Neural cell (in vitro differentiated cells): ENCODE data around the gene ZNF701. TPM values are rescaled to one million over a fixed set of nuclear protein-coding genes. Genes with fewer than 3 reads are reported as not detected.
"Not testable (repeated sequence)": the region's sequence is repeated elsewhere in the genome, so short reads cannot be mapped to it uniquely, and the experiment has no call there.

Experiments used
- H2AFZ ChIP-seq: fragments of 200-600, 300-800 bp; sonication (generic), shearing (Covaris generic); 2 replicates; pipeline ENCODE4 v1.6.0; 2014; ENCODE audit warnings: low read depth, mild to moderate bottlenecking, antibody characterized with exemption, low read length, moderate library complexity
- H3F3A ChIP-seq: fragments of 200-600 bp; shearing (Covaris generic); 2 replicates; pipeline ENCODE4 v1.6.1; 2016; ENCODE audit warnings: mild to moderate bottlenecking, moderate library complexity, mixed read lengths, antibody characterized with exemption, low read length; ENCODE audit not compliant: insufficient read depth, poor library complexity, severe bottlenecking
- H3K27ac ChIP-seq: fragments of 200-600, 300-800 bp; sonication (generic), shearing (Covaris generic); 2 replicates; pipeline ENCODE4 v1.5.1; 2014; ENCODE audit warnings: mild to moderate bottlenecking, low read length, moderate library complexity
- H3K27me3 ChIP-seq: fragments of 300-800, 200-600 bp; sonication (generic), shearing (Covaris generic); 2 replicates; pipeline ENCODE4 v1.6.0; 2014; ENCODE audit warnings: mild to moderate bottlenecking, low read depth, low read length, moderate library complexity; ENCODE audit not compliant: insufficient read depth
- H3K36me3 ChIP-seq: fragments of 300-800, 200-600 bp; sonication (generic), shearing (Covaris generic); 2 replicates; pipeline ENCODE4 v1.5.1; 2014; ENCODE audit warnings: mild to moderate bottlenecking, antibody characterized with exemption, low read length, moderate library complexity; ENCODE audit not compliant: insufficient read depth
- H3K4me2 ChIP-seq: fragments of 300-800, 200-600 bp; sonication (generic), shearing (Covaris generic); 2 replicates; pipeline ENCODE4 v1.6.0; 2014; ENCODE audit warnings: mild to moderate bottlenecking, low read length
- H3K4me3 ChIP-seq: fragments of 300-800, 200-600 bp; sonication (generic), shearing (Covaris generic); 2 replicates; pipeline ENCODE4 v1.5.1; 2014; ENCODE audit warnings: mild to moderate bottlenecking, low read length, moderate library complexity
- H3K79me2 ChIP-seq: fragments of 200-600 bp; shearing (Covaris generic); replicated peaks from 2 replicates; pipeline ENCODE4 v1.6.0; 2014; ENCODE audit warnings: mild to moderate bottlenecking, low read length, moderate library complexity; ENCODE audit not compliant: insufficient read depth
- H3K9ac ChIP-seq: fragments of 300-800, 200-600 bp; sonication (generic), shearing (Covaris generic); 2 replicates; pipeline ENCODE4 v1.6.1; 2016; ENCODE audit warnings: mild to moderate bottlenecking, low read length, mixed read lengths
- H3K9me2 ChIP-seq: fragments of 200-600 bp; shearing (Covaris generic); 2 replicates; pipeline ENCODE4 v1.6.1; 2016; ENCODE audit warnings: mild to moderate bottlenecking, low read length, mixed read lengths; ENCODE audit not compliant: insufficient read depth
- H3K9me3 ChIP-seq: fragments of 200-600, 300-800 bp; sonication (generic), shearing (Covaris generic); 2 replicates; pipeline ENCODE4 v1.6.1; 2016; ENCODE audit warnings: mild to moderate bottlenecking, mixed run types, low read length, moderate library complexity, mixed read lengths
- H4K20me1 ChIP-seq: fragments of 200-600 bp; shearing (Covaris generic); 2 replicates; pipeline ENCODE4 v1.6.1; 2016; ENCODE audit warnings: mild to moderate bottlenecking, mixed run types; ENCODE audit not compliant: insufficient read depth
- EP300 ChIP-seq: fragments of 450-650 bp; conservative IDR thresholded peaks from 2 replicates; pipeline ENCODE4 v1.6.1; 2014; ENCODE audit warnings: antibody characterized with exemption, mild to moderate bottlenecking, moderate library complexity; ENCODE audit not compliant: poor library complexity, severe bottlenecking
- EZH2 ChIP-seq: fragments of 200-600, 300-800 bp; shearing (Covaris generic), sonication (generic); IDR thresholded peaks from 2 replicates; pipeline ENCODE4 v1.6.1; 2014; ENCODE audit warnings: antibody characterized with exemption, low read length, borderline replicate concordance, mild to moderate bottlenecking; ENCODE audit not compliant: insufficient read depth, poor library complexity, severe bottlenecking
- MXI1 ChIP-seq: fragments of 450-650 bp; conservative IDR thresholded peaks from 2 replicates; pipeline ENCODE4 v1.6.1; 2014; ENCODE audit warnings: antibody characterized with exemption, mild to moderate bottlenecking; ENCODE audit not compliant: poor library complexity, severe bottlenecking
- POLR2AphosphoS5 ChIP-seq: IDR thresholded peaks from 2 replicates; pipeline ENCODE4 v1.6.1; 2012
- RAD21 ChIP-seq: fragments of 450-650 bp; conservative IDR thresholded peaks from 2 replicates; pipeline ENCODE4 v1.6.1; 2014; ENCODE audit warnings: antibody characterized with exemption, mild to moderate bottlenecking, moderate library complexity
- SMC3 ChIP-seq: fragments of 450-650 bp; conservative IDR thresholded peaks from 2 replicates; pipeline ENCODE4 v1.6.1; 2014; ENCODE audit warnings: antibody characterized with exemption, mild to moderate bottlenecking, moderate library complexity; ENCODE audit not compliant: poor library complexity
- TAF1 ChIP-seq: IDR thresholded peaks from 2 replicates; pipeline ENCODE4 v1.6.1; 2012; ENCODE audit warnings: low read depth
- polyA plus RNA-seq: library from polyadenylated mRNA; depleted of rRNA; stranded (reverse); fragments of >200 nt; gene quantifications from 2 replicates; pipeline ENCODE4 v1.2.3, GENCODE V29; 2014
- TF ChIP-seq, protein P1 (sequence below): fragments of 450-650 bp; IDR thresholded peaks from 2 replicates; pipeline ENCODE4 v1.5.1; 2014; ENCODE audit warnings: antibody characterized with exemption, mild to moderate bottlenecking, moderate library complexity; ENCODE audit not compliant: poor library complexity, severe bottlenecking
- TF ChIP-seq, protein P2 (sequence below): IDR thresholded peaks from 2 replicates; pipeline ENCODE4 v1.6.1; 2012; ENCODE audit warnings: borderline replicate concordance

ZNF701 gene
- polyA plus RNA-seq, 1 donor from 2014 or later = 8.0 TPM

DNA sequence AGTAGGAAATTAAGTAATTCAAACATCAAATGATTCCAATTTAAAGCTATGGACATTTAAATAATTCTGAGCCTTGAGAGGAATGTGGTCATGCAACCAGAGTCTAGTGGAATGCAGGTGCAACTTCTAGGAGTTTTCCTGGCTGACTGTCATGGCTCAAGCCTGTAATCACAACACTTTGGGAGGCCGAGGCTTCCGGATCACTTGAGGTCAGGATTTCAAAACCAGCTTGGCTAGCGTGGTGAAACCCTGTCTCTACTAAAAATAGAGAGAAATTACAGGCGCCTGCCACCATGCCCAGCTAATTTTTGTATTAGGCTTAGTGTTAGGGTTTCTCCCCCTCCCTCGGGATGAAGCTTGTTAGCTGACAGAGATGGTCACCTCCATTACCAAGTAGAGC is 36.2 kb upstream of the ZNF701 start:
- Histone ChIP-seq H3K9me2 (no peaks in the 10 kb centered on the region), H3K36me3 (no peaks in the 10 kb centered on the region), H3K27ac (no peak overlapping the region), H3K79me2 (no peaks in the 10 kb centered on the region), H3K9me3 (no peaks in the 10 kb centered on the region), H3K4me2 (no peak overlapping the region), H3K9ac (no peak overlapping the region), H3K4me3 (no peak overlapping the region), H4K20me1 (no peaks in the 10 kb centered on the region), H2AFZ (no peak overlapping the region), H3F3A (no peaks in the 10 kb centered on the region), H3K27me3 (peaks cover 7% of the 10 kb centered on the region)
- no peak for TF ChIP-seq TAF1
- TF ChIP-seq EZH2 = no peak
- TF ChIP-seq POLR2AphosphoS5 = no peak
- TF ChIP-seq EP300 = no peak
- no peak for TF ChIP-seq SMC3
- no peak for TF ChIP-seq MXI1
- no peak for TF ChIP-seq RAD21

DNA sequence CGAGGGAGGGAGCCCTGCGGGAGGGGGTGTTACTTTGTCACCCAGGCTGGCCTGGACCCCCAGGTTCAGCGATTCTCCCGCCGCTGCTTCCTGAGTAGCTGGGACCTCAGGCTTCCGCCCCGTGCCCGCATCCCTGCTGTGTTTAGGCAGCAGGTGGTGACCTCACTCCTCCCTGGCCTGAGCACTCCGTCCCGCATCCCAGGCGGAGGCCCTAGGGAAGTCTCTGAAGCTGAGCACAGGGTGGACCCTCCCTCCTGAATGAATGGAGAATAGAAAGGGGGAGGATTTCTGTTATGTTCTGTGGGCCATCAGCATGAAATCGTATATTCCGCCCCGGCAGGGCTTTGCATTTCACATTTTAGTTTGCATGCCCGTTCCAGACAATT is 34.7 kb upstream of the ZNF701 start:
- not testable (repeated sequence) for H3K79me2 ChIP-seq, H3K9me2 ChIP-seq, H3K27ac ChIP-seq, H3K36me3 ChIP-seq, H3K9me3 ChIP-seq, H3F3A ChIP-seq, H3K27me3 ChIP-seq, H4K20me1 ChIP-seq
- H2AFZ ChIP-seq = peak overlapping the region; percentile 8
- peak overlapping the region; percentile 39 for H3K4me2 ChIP-seq
- H3K9ac ChIP-seq = peak overlapping the region; percentile 41
- peak overlapping the region; percentile 65 for H3K4me3 ChIP-seq

DNA sequence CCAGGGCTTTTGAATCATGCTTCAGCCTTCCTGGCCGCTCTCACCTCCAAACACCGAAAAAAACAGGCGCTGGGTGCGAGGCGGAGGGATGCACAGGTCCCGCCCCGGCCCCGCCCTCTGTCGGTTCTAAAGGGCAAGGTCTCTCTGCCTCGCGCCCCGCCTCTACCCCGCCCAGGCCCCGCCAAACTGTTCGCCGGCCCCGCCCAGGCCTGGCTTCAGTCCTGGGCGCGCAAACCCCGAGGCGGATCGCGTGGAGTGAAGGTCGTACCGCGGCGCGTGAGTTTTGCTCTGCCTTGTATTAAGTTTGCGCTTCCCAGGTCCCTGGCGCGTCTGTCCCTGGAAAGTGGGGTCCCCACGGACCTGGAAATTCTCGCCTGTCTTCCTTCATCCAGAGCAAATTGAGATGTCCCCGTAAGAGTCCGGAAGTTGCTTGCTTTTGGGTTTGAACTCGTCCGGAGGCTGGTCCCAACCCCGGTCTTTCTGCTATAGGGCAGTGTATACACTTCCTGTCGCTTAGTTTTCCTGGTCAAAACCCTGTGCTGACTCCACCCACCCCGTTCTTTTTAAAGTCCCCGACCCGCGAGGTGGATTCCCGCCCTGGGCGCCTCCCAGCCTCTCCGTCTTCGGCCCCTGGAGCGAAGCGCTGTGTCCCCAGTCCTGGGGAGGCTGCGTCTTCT is 34.2 kb upstream of the ZNF701 start:
- Histone ChIP-seq H3K4me2 (peak overlapping the region; percentile 39), H2AFZ (peak overlapping the region; percentile 8), H3K9ac (peak overlapping the region; percentile 41), H3K79me2 (no peaks in the 10 kb centered on the region), H3F3A (no peaks in the 10 kb centered on the region), H3K9me2 (no peaks in the 10 kb centered on the region), H3K27ac (no peak overlapping the region), H3K27me3 (peaks cover 7% of the 10 kb centered on the region), H3K4me3 (peak overlapping the region; percentile 65), H4K20me1 (no peaks in the 10 kb centered on the region), H3K9me3 (no peaks in the 10 kb centered on the region), H3K36me3 (no peaks in the 10 kb centered on the region)
- no peak for TF ChIP-seq RAD21
- no peak for TF ChIP-seq TAF1
- TF ChIP-seq SMC3 = no peak
- no peak for TF ChIP-seq MXI1
- TF ChIP-seq, protein P1, sequence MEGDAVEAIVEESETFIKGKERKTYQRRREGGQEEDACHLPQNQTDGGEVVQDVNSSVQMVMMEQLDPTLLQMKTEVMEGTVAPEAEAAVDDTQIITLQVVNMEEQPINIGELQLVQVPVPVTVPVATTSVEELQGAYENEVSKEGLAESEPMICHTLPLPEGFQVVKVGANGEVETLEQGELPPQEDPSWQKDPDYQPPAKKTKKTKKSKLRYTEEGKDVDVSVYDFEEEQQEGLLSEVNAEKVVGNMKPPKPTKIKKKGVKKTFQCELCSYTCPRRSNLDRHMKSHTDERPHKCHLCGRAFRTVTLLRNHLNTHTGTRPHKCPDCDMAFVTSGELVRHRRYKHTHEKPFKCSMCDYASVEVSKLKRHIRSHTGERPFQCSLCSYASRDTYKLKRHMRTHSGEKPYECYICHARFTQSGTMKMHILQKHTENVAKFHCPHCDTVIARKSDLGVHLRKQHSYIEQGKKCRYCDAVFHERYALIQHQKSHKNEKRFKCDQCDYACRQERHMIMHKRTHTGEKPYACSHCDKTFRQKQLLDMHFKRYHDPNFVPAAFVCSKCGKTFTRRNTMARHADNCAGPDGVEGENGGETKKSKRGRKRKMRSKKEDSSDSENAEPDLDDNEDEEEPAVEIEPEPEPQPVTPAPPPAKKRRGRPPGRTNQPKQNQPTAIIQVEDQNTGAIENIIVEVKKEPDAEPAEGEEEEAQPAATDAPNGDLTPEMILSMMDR = no peak
- TF ChIP-seq, protein P2, sequence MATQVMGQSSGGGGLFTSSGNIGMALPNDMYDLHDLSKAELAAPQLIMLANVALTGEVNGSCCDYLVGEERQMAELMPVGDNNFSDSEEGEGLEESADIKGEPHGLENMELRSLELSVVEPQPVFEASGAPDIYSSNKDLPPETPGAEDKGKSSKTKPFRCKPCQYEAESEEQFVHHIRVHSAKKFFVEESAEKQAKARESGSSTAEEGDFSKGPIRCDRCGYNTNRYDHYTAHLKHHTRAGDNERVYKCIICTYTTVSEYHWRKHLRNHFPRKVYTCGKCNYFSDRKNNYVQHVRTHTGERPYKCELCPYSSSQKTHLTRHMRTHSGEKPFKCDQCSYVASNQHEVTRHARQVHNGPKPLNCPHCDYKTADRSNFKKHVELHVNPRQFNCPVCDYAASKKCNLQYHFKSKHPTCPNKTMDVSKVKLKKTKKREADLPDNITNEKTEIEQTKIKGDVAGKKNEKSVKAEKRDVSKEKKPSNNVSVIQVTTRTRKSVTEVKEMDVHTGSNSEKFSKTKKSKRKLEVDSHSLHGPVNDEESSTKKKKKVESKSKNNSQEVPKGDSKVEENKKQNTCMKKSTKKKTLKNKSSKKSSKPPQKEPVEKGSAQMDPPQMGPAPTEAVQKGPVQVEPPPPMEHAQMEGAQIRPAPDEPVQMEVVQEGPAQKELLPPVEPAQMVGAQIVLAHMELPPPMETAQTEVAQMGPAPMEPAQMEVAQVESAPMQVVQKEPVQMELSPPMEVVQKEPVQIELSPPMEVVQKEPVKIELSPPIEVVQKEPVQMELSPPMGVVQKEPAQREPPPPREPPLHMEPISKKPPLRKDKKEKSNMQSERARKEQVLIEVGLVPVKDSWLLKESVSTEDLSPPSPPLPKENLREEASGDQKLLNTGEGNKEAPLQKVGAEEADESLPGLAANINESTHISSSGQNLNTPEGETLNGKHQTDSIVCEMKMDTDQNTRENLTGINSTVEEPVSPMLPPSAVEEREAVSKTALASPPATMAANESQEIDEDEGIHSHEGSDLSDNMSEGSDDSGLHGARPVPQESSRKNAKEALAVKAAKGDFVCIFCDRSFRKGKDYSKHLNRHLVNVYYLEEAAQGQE = no peak
- TF ChIP-seq POLR2AphosphoS5 = no peak
- TF ChIP-seq EZH2 = no peak
- no peak for TF ChIP-seq EP300
